Inflammatory macrophage treated with lipopolysaccharide for 4 hours (primary cell): ENCODE results near the gene PARN.

ENCODE experiments used
- DNase-seq: peaks from one replicate; pipeline ENCODE4 v3.0.0-alpha.2; 2020

Gene PARN

GRCh38 chr16:14392960-14393359, 237.1 kb downstream of the PARN start:
- DNase-seq = no peak

- DNase-seq = no peak
Observed at GRCh38 chr16:14389359-14389758, 240.7 kb downstream of the PARN start.

GRCh38 chr16:14388243-14388642, 241.8 kb downstream of the PARN start:
- DNase-seq = no peak

- DNase-seq = no peak
Observed at GRCh38 chr16:14386115-14386514, 243.9 kb downstream of the PARN start.
